HG03097 (cell line): Measurements from ENCODE around the gene FLOT2.
"Not testable (repeated sequence)": the region's sequence is repeated elsewhere in the genome, so short reads cannot be mapped to it uniquely, and the experiment has no call there.

Source experiments
- ATAC-seq: cut with Tn5 transposase; IDR thresholded peaks from one replicate; pipeline ENCODE4 v1.9.1; 2021; ENCODE audit not compliant: unreplicated experiment, low FRiP score

Gene FLOT2

DNA sequence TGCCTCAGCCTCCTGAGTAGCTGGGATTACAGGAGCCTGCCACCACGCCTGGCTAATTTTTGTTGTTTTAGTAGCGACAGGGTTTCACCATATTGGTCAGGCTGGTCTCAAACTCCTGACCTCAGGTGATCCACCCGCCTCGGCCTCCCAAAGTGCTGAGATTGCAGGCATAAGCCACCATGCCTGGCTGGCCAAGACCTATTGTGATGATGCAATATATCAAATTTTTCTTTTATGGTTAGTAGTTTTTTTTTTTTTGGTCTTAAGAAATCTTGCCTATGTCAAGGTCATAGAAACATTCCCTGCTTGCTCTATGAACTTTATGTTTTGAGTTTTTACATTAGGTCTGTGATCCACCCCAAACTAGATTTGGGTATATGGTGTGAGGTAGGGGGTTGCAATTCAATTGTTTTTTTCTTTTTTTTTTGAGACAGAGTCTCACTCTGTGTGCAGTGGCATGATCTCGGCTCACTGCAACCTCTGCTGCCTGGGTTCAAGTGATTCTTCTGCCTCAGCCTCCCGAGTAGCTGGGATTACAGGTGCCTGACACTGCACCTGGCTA lies 20.3 kb downstream of the FLOT2 start:
- not testable (repeated sequence) for ATAC-seq

GRCh38 chr17:28875848-28876550 lies 21.5 kb downstream of the FLOT2 start:
- ATAC-seq = no peak

DNA sequence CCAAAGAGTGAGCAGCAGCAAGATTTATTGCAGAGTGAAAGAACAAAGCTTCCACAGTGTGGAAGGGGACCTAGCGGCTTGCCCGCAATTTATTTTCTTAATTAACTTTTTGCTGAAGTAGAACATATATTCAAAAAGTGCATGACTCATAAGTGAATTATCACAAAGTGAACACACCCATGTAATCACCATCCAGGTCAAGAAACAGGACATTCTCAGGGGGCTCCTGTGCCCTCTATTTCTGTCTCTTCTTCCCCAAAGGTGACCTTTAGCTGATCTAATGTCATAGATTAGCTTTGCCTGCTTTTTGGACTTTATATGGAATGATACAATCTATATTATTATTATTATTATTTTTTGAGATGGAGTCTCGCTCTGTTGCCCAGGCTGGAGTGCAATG lies 22.8 kb downstream of the FLOT2 start:
- no peak for ATAC-seq

- ATAC-seq = no peak
These were observed 23.7 kb downstream of the FLOT2 start for GRCh38 chr17:28873839-28874238.

DNA sequence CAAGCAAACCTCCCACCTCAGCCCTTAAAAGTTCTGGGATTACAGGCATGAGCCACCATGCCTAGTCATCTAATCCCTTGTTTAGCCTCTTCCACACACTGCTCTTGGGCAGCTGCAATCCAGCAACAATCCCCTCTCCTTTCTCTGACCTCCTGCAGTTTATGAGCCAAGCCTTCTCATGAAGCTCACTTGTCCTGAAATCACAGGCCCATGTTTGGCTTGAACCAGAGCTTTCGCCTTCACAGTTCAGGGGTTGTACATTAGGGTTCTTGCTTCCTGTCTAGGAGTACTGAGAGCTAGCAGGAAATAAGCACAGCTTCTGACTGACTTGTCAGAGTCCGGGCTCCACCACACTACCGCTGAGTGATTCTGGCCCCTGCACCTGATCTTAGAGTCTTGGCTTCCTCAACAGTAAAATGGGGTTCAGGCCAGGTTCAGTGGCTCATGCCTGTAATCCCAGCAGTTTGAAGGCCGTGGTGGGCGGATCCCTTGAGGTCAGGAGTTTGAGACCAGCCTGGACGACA lies 26.4 kb downstream of the FLOT2 start:
- ATAC-seq = peak; percentile 91

- no peak for ATAC-seq
These were observed 30.3 kb downstream of the FLOT2 start for GRCh38 chr17:28867276-28867675.

DNA sequence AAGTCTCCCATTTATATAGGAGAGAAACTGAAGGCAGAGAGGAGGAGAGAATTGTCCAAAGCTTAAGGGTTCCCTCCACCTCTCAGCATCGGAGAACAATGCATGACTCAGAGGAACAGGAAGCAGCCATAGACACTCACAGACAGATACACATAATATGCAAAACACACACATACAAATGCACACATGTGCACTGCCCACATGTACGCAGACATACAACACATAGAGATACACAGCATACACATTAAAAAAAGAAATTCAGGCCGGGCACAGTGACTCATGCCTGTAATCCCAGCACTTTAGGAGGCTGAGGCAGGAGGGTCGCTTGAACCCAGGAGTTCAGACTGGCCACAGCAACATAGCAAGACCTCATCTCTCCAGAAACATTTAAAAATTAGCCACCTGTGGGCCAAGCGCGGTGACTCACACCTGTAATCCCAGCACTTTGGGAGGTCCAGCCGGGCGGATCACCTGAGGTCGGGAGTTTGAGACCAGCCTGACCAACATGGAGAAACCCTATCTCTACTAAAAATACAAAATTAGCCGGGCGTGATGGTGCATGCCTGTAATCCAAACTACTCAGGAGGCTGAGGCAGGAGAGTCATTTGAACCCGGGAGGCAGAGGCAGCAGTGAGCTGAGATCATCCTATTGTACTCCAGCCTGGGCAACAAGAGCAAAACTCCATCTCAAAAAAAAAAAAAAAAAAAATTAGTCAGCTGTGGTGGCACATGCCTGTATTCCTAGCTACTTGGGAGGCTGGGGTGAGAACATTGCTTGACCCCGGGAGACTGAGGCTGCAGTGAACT lies 31.4 kb downstream of the FLOT2 start:
- no peak for ATAC-seq

DNA sequence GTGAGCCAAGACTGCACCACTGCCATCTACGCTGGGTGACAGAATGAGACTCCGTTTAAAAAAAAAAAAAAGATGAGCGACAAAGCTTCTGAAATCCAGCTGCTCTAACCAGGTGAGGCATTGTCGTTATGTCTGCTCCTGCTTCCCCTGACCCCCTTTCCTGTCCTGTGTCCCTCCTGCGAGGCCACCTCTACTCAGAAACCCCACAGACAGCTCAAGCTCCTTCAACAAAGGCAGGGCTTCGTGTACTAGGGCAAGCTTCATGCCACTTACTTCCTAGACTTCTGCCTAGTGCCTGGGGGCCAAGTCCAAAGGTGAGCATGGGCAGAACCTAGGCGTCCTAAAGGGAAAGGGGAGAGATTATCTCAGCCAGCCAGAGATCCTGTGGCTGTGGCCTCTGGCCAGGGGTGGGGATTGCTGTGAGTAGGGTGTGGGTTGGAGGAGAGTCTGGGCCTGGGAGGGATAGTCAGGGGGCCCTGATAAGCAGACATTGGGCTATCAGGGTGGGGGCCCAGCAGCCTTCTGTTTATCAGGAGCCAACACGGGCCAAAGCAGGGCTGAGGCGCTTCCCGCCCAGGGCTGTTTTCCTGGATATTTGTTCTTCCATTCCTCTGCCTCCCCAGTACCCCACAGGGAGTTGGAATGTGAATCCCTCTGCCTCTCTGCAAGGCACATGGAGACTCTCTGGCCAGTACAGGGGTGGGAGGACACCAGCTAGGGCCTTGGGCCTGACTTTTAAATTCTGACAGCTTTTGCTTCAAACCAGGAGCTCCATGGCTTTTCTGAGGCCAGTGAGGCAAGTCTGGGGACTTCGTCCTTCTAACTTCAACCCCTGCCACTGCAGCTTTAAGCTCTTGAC lies 32.3 kb downstream of the FLOT2 start:
- ATAC-seq = no peak

- no peak for ATAC-seq
These were observed 33.6 kb downstream of the FLOT2 start for GRCh38 chr17:28863953-28864352.

DNA sequence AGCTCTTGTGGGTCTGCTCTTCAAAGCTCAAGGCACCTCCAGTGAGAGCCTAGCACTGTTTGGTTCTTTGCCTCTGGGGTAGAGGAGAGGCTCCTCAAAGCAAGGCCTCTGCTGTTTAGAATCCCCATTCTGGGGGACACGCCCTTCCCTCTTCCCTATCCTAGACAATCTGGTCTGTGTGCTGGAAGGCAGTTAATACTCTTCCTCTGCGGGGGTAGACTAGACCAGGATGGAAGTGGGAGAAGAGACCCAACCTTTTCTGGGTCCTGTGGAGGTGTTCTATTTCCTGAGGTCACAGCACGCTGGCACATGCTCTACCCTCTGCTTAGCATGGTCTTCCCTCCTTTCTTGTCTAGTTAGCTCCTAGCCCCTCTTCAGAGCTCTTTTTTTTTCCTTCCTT lies 35.0 kb downstream of the FLOT2 start:
- no peak for ATAC-seq

- ATAC-seq = no peak
These were observed 35.9 kb downstream of the FLOT2 start for GRCh38 chr17:28861393-28862203.

GRCh38 chr17:28860363-28860808 lies 37.1 kb downstream of the FLOT2 start:
- ATAC-seq = no peak

DNA sequence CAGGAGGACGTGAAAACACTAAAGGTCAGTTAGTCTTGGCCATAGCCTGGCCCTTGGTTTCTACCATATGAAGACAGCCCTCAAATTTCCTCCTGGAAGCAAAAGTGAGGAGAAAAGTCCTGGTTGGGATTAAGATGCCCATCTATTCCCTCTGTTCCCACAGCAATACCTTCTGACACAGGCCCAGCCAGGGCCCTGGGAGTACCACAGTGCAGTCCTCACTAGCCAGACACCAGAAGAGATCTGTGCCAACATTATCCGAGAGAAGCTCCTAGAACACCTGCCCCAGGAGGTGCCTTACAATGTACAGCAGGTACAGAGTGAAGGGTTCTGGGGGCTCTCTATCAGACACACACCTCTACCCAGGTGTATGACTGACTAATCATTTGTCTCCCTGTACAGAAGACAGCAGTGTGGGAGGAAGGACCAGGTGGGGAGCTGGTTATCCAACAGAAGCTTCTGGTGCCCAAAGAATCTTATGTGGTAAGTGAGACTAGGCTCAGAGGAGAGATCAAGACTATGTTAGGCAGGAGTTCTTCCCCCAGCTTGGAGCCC lies 38.7 kb downstream of the FLOT2 start:
- ATAC-seq = no peak

- no peak for ATAC-seq
These were observed 39.4 kb downstream of the FLOT2 start for GRCh38 chr17:28857905-28858800.

DNA sequence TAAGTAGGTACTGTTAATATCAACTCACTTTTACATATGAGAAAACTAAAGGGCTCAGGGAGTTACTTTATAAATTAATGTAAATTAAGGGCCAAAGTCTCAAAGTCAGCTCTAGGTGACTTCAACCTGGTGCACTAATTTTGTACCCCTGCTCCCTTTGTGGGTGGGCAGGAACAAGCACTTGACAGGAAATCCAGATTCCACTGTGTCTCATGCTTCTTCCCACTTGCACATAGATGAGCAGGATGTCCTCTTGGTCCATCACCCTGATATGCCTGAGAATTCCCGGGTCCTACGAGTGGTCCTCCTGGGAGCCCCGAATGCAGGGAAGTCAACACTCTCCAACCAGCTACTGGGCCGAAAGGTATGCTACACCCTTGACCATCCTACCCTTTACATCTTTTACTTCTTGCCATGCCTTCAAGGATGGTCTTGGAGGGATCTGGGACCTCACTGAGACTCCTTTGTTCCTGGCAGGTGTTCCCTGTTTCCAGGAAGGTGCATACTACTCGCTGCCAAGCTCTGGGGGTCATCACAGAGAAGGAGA lies 41.4 kb downstream of the FLOT2 start:
- ATAC-seq = no peak

GRCh38 chr17:28855336-28855679 lies 42.2 kb downstream of the FLOT2 start:
- ATAC-seq = no peak

DNA sequence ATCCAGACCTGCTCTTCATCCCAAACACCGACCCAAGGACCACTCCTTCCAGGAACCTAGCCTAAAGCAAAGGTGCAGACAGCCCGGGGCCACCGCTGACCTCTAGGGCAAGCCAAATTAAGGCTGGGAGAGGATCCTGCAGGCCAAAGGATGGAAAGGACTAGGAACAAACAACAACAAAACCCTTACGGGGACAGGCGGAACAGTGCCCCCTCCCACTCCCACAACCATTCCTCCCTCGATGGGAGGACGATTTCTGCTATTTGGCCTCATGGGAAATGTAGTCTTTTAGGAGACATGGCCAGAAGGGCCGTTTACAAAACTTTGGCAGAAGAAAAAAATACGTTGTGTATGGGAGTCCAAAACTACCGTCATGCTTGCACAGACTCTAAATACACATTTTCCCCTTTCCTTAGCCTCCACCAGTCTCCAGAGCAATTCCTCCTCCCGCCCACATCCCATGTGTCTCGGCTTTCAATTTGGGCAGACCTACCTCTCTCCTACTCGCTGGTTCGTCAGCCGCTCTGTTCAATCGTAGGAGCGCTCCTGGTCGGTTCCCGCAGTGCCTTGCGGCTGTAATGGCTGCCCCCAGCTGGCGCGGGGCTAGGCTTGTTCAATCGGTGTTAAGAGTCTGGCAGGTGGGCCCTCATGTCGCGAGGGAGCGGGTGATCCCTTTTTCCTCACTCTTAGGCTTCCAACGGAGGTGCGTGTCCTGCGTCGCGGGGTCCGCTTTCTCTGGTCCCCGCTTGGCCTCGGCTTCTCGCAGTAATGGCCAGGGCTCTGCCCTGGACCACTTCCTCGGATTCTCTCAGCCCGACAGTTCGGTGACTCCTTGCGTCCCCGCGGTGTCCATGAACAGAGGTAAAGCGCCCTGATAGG lies 42.8 kb downstream of the FLOT2 start, which contains the start of gene ERAL1:
ERAL1 (plus strand) TSS at position 560 of the 879 bp plus-strand sequence; CDS start at position 579, 19 bp downstream.
- ATAC-seq = peak; percentile 94
